HG03439 (cell line): Measurements from ENCODE around the gene EEPD1.

ENCODE experiments used
- ATAC-seq: cut with Tn5 transposase; IDR thresholded peaks from one replicate; pipeline ENCODE4 v1.9.1; 2021; ENCODE audit warnings: mild to moderate bottlenecking, moderate library complexity; ENCODE audit not compliant: unreplicated experiment

The EEPD1 gene

GRCh38 chr7:36154255-36155212, 1.5 kb downstream of the EEPD1 start:
- ATAC-seq = no peak

DNA sequence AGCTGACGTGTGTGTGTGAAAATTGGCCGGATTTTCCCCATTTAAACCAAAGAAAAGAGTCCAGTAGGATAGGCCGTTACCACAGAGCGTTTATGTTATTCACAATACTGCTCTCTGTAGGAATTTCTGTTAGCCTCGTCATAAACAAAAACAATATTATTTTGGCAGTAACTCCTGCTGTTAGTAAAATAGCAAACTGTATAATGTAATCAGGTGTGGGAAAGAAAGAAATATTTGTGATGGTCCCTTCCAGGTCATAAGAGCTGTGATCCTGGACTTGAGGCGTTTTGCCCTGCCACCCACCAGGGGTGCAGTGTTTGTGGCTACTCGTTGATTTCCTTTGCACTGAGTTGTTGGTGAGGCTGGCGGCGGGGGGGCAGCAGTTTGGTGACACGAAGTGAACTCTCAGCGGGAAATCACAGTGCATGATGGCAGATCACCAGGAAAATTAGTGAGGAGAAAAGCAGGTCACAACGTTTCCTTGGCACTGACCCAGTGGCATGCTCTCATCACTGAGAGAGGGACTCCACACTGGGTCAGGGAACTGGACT, 2.8 kb downstream of the EEPD1 start:
- ATAC-seq = no peak

- ATAC-seq = no peak
Observed at GRCh38 chr7:36157527-36158320, 4.7 kb downstream of the EEPD1 start.

DNA sequence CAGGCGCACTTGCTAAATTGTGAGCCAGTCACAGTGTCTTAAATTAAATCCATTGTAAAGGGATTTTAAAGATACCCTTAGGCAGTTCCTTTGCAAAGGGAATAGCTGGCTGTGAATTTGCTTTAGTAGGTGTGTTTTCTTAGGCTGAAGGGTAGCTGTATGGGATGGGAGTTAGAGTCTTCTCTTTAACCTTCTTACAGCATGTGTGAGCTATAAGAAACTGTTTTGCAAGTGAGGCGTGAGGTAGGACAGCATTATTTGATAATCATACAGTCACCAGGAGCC, 5.2 kb downstream of the EEPD1 start:
- no peak for ATAC-seq

DNA sequence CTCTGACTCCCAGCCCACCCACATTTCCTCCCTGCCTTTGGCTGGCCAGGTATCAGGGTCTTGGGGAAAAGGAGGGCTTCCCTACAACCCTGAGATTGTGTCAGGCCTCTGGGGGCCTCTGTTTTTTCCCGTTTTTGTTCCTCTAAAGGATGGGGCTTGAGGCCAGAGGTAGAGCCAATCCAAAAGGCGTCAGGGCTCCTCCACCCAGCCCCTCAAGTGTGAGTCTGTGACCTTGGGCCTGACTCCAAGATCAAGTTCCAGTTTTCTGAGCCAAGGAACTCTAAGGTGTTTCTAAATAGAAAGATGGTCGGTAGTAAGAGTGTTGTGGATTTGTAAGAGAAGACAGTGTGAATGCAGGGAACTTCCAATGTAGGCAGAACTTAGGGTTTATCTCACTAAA, 6.6 kb downstream of the EEPD1 start:
- ATAC-seq = no peak

DNA sequence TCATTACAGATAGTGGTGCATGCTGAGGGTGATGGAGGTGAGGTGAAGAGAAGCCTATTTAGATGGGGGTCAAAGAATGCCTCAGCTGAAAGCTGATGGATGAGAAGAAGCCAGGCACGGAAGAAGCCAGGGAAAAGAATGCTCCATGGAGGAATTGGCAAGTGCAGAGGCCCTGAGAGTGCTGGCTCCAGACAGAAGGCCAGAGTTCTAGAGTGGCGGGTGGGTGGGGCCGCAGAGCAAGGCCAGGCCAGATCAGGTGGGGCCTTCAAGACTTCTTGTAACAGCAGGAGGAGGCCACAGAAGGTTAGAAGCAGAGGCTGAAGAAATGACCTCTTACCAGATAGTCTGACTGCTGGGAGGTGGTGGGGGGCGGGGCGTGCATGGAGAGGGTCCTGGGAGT, 7.3 kb downstream of the EEPD1 start:
- no peak for ATAC-seq

DNA sequence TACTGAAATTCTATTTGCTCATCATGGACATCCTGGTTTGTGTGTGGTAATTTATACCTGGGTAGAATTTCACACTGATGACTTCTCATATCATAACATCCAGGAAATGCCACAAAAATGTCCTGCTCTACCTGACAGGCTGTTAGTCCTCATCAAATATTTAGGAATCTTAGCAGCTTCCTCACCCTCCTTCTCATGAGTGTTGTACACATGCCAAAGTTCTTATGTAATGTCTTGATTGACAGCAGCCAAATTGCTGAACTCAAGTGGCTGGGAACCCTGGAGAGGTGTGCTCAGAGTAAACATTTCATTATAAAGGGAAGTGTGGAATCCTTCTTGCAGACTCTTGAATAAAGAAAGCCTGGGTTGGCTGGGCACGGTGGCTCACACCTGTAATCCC, 8.9 kb downstream of the EEPD1 start:
- ATAC-seq = no peak

DNA sequence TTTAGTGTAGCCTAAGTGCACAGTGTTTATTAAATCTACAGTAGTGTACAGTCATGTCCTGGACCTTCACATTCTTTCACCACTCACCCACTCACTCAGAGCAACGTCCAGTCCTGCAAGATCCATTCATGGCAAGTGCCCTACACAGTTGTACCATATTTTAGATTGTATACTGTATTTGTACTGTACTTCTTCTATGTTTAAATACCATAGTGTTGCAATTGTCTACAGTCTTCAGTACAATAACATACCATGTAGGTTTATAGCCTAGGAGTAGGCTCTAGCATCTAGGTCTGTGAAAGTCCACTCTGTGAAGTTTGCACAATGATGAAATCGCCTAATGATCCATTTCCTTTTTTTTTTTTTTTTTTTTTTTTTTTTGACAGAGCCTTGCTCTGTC, 12.0 kb downstream of the EEPD1 start:
- no peak for ATAC-seq

DNA sequence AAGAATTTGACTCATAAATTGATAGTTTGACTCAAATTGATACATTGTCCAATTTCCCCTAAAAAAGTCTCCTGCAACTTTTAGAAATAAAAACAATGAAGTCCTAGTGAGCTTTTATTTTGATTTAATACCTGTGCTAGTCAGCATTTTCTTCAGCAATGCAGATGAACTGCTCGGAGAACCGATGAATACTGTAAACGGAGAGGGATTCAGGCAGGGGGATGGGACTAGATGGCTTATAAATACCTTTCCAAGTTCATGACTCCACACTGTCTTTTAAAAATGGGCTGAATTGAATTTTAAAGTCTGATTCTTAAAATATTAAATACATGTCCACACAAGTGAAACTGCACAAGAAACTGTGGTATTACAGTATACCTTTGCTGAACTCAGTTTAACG, 12.7 kb downstream of the EEPD1 start:
- no peak for ATAC-seq

- no peak for ATAC-seq
Observed at GRCh38 chr7:36167403-36168050, 14.5 kb downstream of the EEPD1 start.

- ATAC-seq = no peak
Observed at GRCh38 chr7:36171503-36171902, 18.4 kb downstream of the EEPD1 start.

GRCh38 chr7:36175886-36176285, 22.8 kb downstream of the EEPD1 start:
- no peak for ATAC-seq

DNA sequence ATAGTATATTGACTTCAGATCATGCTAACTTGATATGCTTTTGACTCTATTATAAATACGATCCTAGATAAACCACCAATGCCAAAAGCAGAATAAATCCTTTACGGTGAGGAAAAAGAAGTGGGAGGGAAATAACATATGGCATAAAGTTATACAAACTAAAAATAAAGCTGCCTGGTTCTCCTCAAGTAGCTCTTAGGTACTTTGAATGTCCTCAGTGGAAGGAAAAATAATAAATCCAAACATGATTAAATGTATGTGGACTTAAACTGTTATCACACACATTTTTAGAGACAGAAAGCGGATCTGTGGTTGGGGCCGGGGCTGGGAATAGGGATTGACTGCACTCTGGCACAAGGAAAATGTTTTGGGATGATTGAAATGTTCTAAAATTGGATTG, 23.6 kb downstream of the EEPD1 start:
- no peak for ATAC-seq

- ATAC-seq = no peak
Observed at GRCh38 chr7:36180121-36180520, 27.1 kb downstream of the EEPD1 start.

GRCh38 chr7:36181668-36182067, 28.6 kb downstream of the EEPD1 start:
- no peak for ATAC-seq

- ATAC-seq = no peak
Observed at GRCh38 chr7:36182854-36183604, 30.0 kb downstream of the EEPD1 start.

DNA sequence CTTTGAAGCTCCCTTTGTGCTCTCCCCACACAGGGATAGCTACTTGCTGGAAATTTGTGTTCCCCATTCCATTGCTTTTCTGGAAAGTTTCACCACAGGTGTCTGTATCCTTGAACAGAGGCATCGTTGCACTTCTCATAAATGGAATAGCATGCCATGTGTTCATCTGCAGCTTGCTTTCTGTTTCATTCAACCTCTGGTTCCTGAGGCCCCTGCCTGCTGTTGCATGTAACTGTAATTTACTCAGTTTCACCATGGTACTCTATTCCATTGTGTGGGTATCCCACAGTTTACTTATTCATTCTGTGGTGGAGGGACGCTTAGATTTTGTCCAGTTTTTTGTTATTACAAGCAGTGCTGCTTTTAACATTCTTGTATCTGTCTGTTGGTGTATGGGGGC, 32.0 kb downstream of the EEPD1 start:
- no peak for ATAC-seq

- no peak for ATAC-seq
Observed at GRCh38 chr7:36185756-36186155, 32.7 kb downstream of the EEPD1 start.

GRCh38 chr7:36186359-36187121, 33.5 kb downstream of the EEPD1 start:
- ATAC-seq = no peak

DNA sequence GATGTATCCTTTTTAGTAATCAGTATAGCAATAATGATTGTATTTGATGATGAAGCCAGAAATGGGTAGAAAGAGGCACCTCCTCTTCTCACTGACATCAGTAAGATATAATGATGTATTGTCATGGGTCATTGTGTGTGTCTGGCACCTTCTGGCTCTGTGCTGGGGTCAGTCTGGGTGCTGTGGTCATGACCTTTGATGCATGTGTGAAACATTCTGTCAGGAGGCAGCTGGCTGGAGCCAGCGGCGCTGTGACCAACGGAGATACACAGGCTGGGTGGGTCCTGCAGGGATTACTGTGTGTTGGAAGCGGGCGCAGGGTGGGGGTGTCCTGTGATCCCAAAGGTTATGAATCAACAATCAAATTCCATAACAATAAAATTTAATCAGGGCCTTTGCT, 35.2 kb downstream of the EEPD1 start:
- no peak for ATAC-seq
